Activated T-cell treated with anti-CD3 and anti-CD28 coated beads, Interleukin-2, amount 50 U/mL, for 48 hours (primary cell): ENCODE results near the gene D2HGDH.
A peak's percentile ranks its signal among the peaks of the same experiment; 100 is the strongest.

Experiments used
- DNase-seq, 2 experiments: peaks; one replicate each; pipeline ENCODE4 v3.0.0-alpha.2; 2020

Gene D2HGDH

GRCh38 chr2:241734467-241735208, at the start of gene D2HGDH:
TSS of gene D2HGDH (plus strand) at chr2:241734630. CDS start at chr2:241735225, 595 bp downstream.
- peak; percentile 94 to 96 for DNase-seq

GRCh38 chr2:241686324-241686649, 48.1 kb upstream of the D2HGDH start:
- DNase-seq = peak in 1 of 2 experiments; percentile 41

GRCh38 chr2:241686650-241687425, 47.6 kb upstream of the D2HGDH start, which contains the start of gene DTYMK:
TSS of gene DTYMK (minus strand) at chr2:241686815. CDS start at chr2:241686783, 32 bp downstream.
- DNase-seq = peak; percentile 96 to 97

- peak; percentile 52 to 60 for DNase-seq
Measured at GRCh38 chr2:241689306-241689705, 45.1 kb upstream of the D2HGDH start.

- DNase-seq = no peak
Measured at GRCh38 chr2:241690202-241690717, 44.2 kb upstream of the D2HGDH start.

GRCh38 chr2:241692448-241692847, 42.0 kb upstream of the D2HGDH start:
- DNase-seq = no peak

- no peak for DNase-seq
Measured at GRCh38 chr2:241695651-241696050, 38.8 kb upstream of the D2HGDH start.

GRCh38 chr2:241701149-241701398, 33.4 kb upstream of the D2HGDH start:
- no peak for DNase-seq

- DNase-seq = peak; percentile 98
Measured at GRCh38 chr2:241701399-241702154, 32.9 kb upstream of the D2HGDH start, which contains the start of gene ING5. TSS of gene ING5 (plus strand) at chr2:241702039. CDS start at chr2:241702066, 27 bp downstream.

- peak; percentile 90 to 94 for DNase-seq
Measured at GRCh38 chr2:241702155-241703031, 32.0 kb upstream of the D2HGDH start.

GRCh38 chr2:241703032-241703604, 31.3 kb upstream of the D2HGDH start:
- DNase-seq = no peak

- no peak for DNase-seq
Measured at GRCh38 chr2:241706537-241706936, 27.9 kb upstream of the D2HGDH start.

GRCh38 chr2:241708879-241709278, 25.6 kb upstream of the D2HGDH start:
- no peak for DNase-seq

- no peak for DNase-seq
Measured at GRCh38 chr2:241719093-241719492, 15.3 kb upstream of the D2HGDH start.

- DNase-seq = no peak
Measured at GRCh38 chr2:241720099-241720498, 14.3 kb upstream of the D2HGDH start.

- no peak for DNase-seq
Measured at GRCh38 chr2:241720560-241720959, 13.9 kb upstream of the D2HGDH start.

- no peak for DNase-seq
Measured at GRCh38 chr2:241721852-241722251, 12.6 kb upstream of the D2HGDH start.

GRCh38 chr2:241722896-241723454, 11.5 kb upstream of the D2HGDH start:
- DNase-seq = no peak

GRCh38 chr2:241724259-241724974, 10.0 kb upstream of the D2HGDH start:
- DNase-seq = peak in 1 of 2 experiments; percentile 47

GRCh38 chr2:241724975-241725870, 9.2 kb upstream of the D2HGDH start:
- no peak for DNase-seq
